SK-N-SH treated with all-trans-retinoic acid at 6 μM for 48 hours (cell line): Measurements from ENCODE around the gene ARFGEF3.

Experiments used
- ATAC-seq: fragments of 200-7000 bp; cut with Tn5 transposase; 3 replicates; pipeline ENCODE4 v1.9.1; 2020; ENCODE audit warnings: mild to moderate bottlenecking, moderate library complexity
- ARNTL ChIP-seq: fragments of 450-650 bp; formaldehyde crosslinking; IDR thresholded peaks from 2 replicates; pipeline ENCODE4 v1.5.0; 2020; ENCODE audit warnings: low read depth, mild to moderate bottlenecking, moderate library complexity, borderline replicate concordance
- BACH2 ChIP-seq: fragments of 250-450 bp; sonication (Bioruptor Pico); IDR thresholded peaks from 2 replicates; pipeline ENCODE4 v1.9.0; 2021; ENCODE audit warnings: mild to moderate bottlenecking, borderline replicate concordance
- CREB5 ChIP-seq: fragments of 250-450 bp; sonication (Bioruptor Pico); IDR thresholded peaks from 2 replicates; pipeline ENCODE4 v1.5.1; 2020; ENCODE audit warnings: low read depth, mild to moderate bottlenecking, moderate library complexity
- CSDC2 ChIP-seq: fragments of 250-450 bp; sonication (Bioruptor Pico); IDR thresholded peaks from 2 replicates; pipeline ENCODE4 v1.5.0; 2020; ENCODE audit warnings: mild to moderate bottlenecking, moderate library complexity
- CSRNP3 ChIP-seq: fragments of 250-450 bp; sonication (Bioruptor Pico); IDR thresholded peaks from 2 replicates; pipeline ENCODE4 v1.5.1; 2021; ENCODE audit warnings: mild to moderate bottlenecking, moderate library complexity
- ESRRG ChIP-seq: fragments of 250-450 bp; sonication (Bioruptor Pico); IDR thresholded peaks from 2 replicates; pipeline ENCODE4 v1.6.1; 2021; ENCODE audit warnings: mild to moderate bottlenecking
- GLIS3 ChIP-seq: fragments of 250-450 bp; sonication (Bioruptor Pico); IDR thresholded peaks from 2 replicates; pipeline ENCODE4 v1.5.0; 2020; ENCODE audit warnings: mild to moderate bottlenecking, moderate library complexity
- ISL1 ChIP-seq: fragments of 250-450 bp; sonication (Bioruptor Pico); IDR thresholded peaks from 2 replicates; pipeline ENCODE4 v2.1.2; 2022; ENCODE audit warnings: mild to moderate bottlenecking, moderate library complexity
- OSR1 ChIP-seq: fragments of 250-450 bp; sonication (Bioruptor Pico); IDR thresholded peaks from 2 replicates; pipeline ENCODE4 v1.8.0; 2022; ENCODE audit warnings: moderate library complexity, mild to moderate bottlenecking, inconsistent platforms
- PATZ1 ChIP-seq: fragments of 250-450 bp; sonication (Bioruptor Pico); IDR thresholded peaks from 2 replicates; pipeline ENCODE4 v1.8.0; 2020; ENCODE audit warnings: mild to moderate bottlenecking, moderate library complexity, borderline replicate concordance
- POU6F1 ChIP-seq: fragments of 250-450 bp; sonication (Bioruptor Pico); IDR thresholded peaks from 2 replicates; pipeline ENCODE4 v1.8.0; 2021; ENCODE audit warnings: low read depth, mild to moderate bottlenecking, moderate library complexity, borderline replicate concordance
- PPARA ChIP-seq: fragments of 250-450 bp; sonication (Bioruptor Pico); IDR thresholded peaks from 2 replicates; pipeline ENCODE4 v1.5.0; 2020; ENCODE audit warnings: mild to moderate bottlenecking, borderline replicate concordance
- RARB ChIP-seq: fragments of 250-450 bp; sonication (Bioruptor Pico); IDR thresholded peaks from 2 replicates; pipeline ENCODE4 v1.8.0; 2021; ENCODE audit warnings: mild to moderate bottlenecking, moderate library complexity
- SNAI2 ChIP-seq: fragments of 250-450 bp; sonication (Bioruptor Pico); IDR thresholded peaks from 2 replicates; pipeline ENCODE4 v1.5.0; 2020; ENCODE audit warnings: mild to moderate bottlenecking, moderate library complexity
- TCF4 ChIP-seq: fragments of 250-450 bp; sonication (Bioruptor Pico); IDR thresholded peaks from 2 replicates; pipeline ENCODE4 v1.8.0; 2021; ENCODE audit warnings: mild to moderate bottlenecking, moderate library complexity, borderline replicate concordance
- TOX ChIP-seq: fragments of 250-450 bp; sonication (Bioruptor Pico); IDR thresholded peaks from 2 replicates; pipeline ENCODE4 v1.8.0; 2021; ENCODE audit warnings: mild to moderate bottlenecking, moderate library complexity, borderline replicate concordance
- TSHZ2 ChIP-seq: fragments of 250-450 bp; sonication (Bioruptor Pico); IDR thresholded peaks from 2 replicates; pipeline ENCODE4 v1.5.0; 2020; ENCODE audit warnings: mild to moderate bottlenecking, moderate library complexity
- ZC3H10 ChIP-seq: fragments of 250-450 bp; sonication (Bioruptor Pico); IDR thresholded peaks from 2 replicates; pipeline ENCODE4 v1.5.1; 2021; ENCODE audit warnings: mild to moderate bottlenecking, moderate library complexity
- ZFP3 ChIP-seq: fragments of 250-450 bp; sonication (Bioruptor Pico); IDR thresholded peaks from 2 replicates; pipeline ENCODE4 v1.5.0; 2020; ENCODE audit warnings: mild to moderate bottlenecking, moderate library complexity
- ZFP30 ChIP-seq: fragments of 450-650 bp; formaldehyde crosslinking; IDR thresholded peaks from 2 replicates; pipeline ENCODE4 v1.5.0; 2022; ENCODE audit warnings: mild to moderate bottlenecking, moderate library complexity
- ZNF565 ChIP-seq: fragments of 450-650 bp; formaldehyde crosslinking; conservative IDR thresholded peaks from 2 replicates; pipeline ENCODE4 v1.5.0; 2020; ENCODE audit warnings: low read depth, mild to moderate bottlenecking, moderate library complexity
- ZNF8 ChIP-seq: fragments of 450-650 bp; formaldehyde crosslinking; IDR thresholded peaks from 2 replicates; pipeline ENCODE4 v1.5.0; 2020; ENCODE audit warnings: mild to moderate bottlenecking, moderate library complexity

ARFGEF3 gene

GRCh38 chr6:138142806-138143205 lies 18.9 kb upstream of the ARFGEF3 start:
- no peak for ATAC-seq
- TF ChIP-seq TCF4 (CRISPR knock-in tag) (no peak), ZFP30 (no peak), OSR1 (CRISPR knock-in tag) (no peak), PPARA (CRISPR knock-in tag) (no peak), CSDC2 (CRISPR knock-in tag) (no peak), RARB (CRISPR knock-in tag) (no peak), ISL1 (CRISPR knock-in tag) (no peak), TOX (no peak), ZC3H10 (CRISPR knock-in tag) (no peak), PATZ1 (CRISPR knock-in tag) (no peak), ESRRG (CRISPR knock-in tag) (no peak), ZFP3 (no peak), CSRNP3 (CRISPR knock-in tag) (no peak), GLIS3 (CRISPR knock-in tag) (no peak), ZNF565 (CRISPR knock-in tag) (no peak), ZNF8 (CRISPR knock-in tag) (no peak), POU6F1 (CRISPR knock-in tag) (no peak)

- ATAC-seq, result no peak
- no peak for TF ChIP-seq CSDC2 (CRISPR knock-in tag)
- TF ChIP-seq RARB (CRISPR knock-in tag), result no peak
- TF ChIP-seq CREB5 (CRISPR knock-in tag), result no peak
- TF ChIP-seq ZFP30, result no peak
- TF ChIP-seq PPARA (CRISPR knock-in tag), result no peak
- no peak for TF ChIP-seq ESRRG (CRISPR knock-in tag)
- no peak for TF ChIP-seq ISL1 (CRISPR knock-in tag)
- TF ChIP-seq SNAI2 (CRISPR knock-in tag), result no peak
- no peak for TF ChIP-seq OSR1 (CRISPR knock-in tag)
- no peak for TF ChIP-seq ZFP3
- TF ChIP-seq BACH2 (CRISPR knock-in tag), result no peak
- TF ChIP-seq ZNF565 (CRISPR knock-in tag), result no peak
- no peak for TF ChIP-seq ARNTL (CRISPR knock-in tag)
- TF ChIP-seq GLIS3 (CRISPR knock-in tag), result no peak
- no peak for TF ChIP-seq POU6F1 (CRISPR knock-in tag)
- TF ChIP-seq TSHZ2 (CRISPR knock-in tag), result no peak
- TF ChIP-seq ZC3H10 (CRISPR knock-in tag), result no peak
- TF ChIP-seq CSRNP3 (CRISPR knock-in tag), result no peak
- TF ChIP-seq ZNF8 (CRISPR knock-in tag), result no peak
These were observed 16.3 kb upstream of the ARFGEF3 start for GRCh38 chr6:138145402-138145801.
